ENCODE results near the gene RTBDN. TPM values are rescaled to one million over a fixed set of nuclear protein-coding genes. Genes with fewer than 3 reads are reported as not detected.

RTBDN gene
- total RNA-seq, 1 donor from 2014 or later: not detected

- DNase-seq (ENCODE audit: low read depth in 2 of 2): peak; percentile 95 to 98
Measured at GRCh38 chr19:12782424-12783290, 51.7 kb downstream of the RTBDN start.

- peak in 1 of 2 donors; percentile 97 for DNase-seq (ENCODE audit: low read depth in 2 of 2)
Measured at GRCh38 chr19:12782174-12782423, 52.3 kb downstream of the RTBDN start.

- peak; percentile 67 to 89 for DNase-seq (ENCODE audit: low read depth in 2 of 2)
Measured at GRCh38 chr19:12779162-12779993, 55.0 kb downstream of the RTBDN start.

- DNase-seq (ENCODE audit: low read depth in 2 of 2): no peak
Measured at GRCh38 chr19:12778905-12779161, 55.5 kb downstream of the RTBDN start.

- peak; percentile 88 to 91 for DNase-seq (ENCODE audit: low read depth in 2 of 2)
Measured at GRCh38 chr19:12778017-12778904, 56.1 kb downstream of the RTBDN start.

GRCh38 chr19:12777217-12778016 is 57.0 kb downstream of the RTBDN start:
- peak; percentile 86 to 87 for DNase-seq (ENCODE audit: low read depth in 2 of 2)

Other genes with a start within 250 kb of the RTBDN start
- 5.2 and 6.9 TPM in 2 replicates for gene ZNF490, start 223.8 kb downstream of the RTBDN start, total RNA-seq
- gene ZNF791, start 223.7 kb downstream of the RTBDN start, total RNA-seq: 8.3 and 8.9 TPM in 2 replicates
- 37.0 and 77.2 TPM in 2 replicates for gene MAN2B1, start 167.8 kb downstream of the RTBDN start, total RNA-seq
- 6.3 and 9.1 TPM in 2 replicates for gene WDR83, start 167.8 kb downstream of the RTBDN start, total RNA-seq
- 40.8 and 41.1 TPM in 2 replicates for gene DHPS, start 152.7 kb downstream of the RTBDN start, total RNA-seq
- gene GNG14, start 146.6 kb downstream of the RTBDN start, total RNA-seq: not detected in 2 replicates
- gene FBXW9, start 137.9 kb downstream of the RTBDN start, total RNA-seq: 3.8 and 5.2 TPM in 2 replicates
- gene TNPO2, start 110.6 kb downstream of the RTBDN start, total RNA-seq: 14.4 and 19.4 TPM in 2 replicates
- 124 and 182 TPM in 2 replicates for gene TRIR, start 99.9 kb downstream of the RTBDN start, total RNA-seq
- 67.8 and 73.8 TPM in 2 replicates for gene GET3, start 97.1 kb downstream of the RTBDN start, total RNA-seq
- gene BEST2, start 82.8 kb downstream of the RTBDN start, total RNA-seq: not detected in 2 replicates
- gene HOOK2, start 59.0 kb downstream of the RTBDN start, total RNA-seq: 5.4 and 9.3 TPM in 2 replicates
- gene JUNB, start 43.1 kb downstream of the RTBDN start, total RNA-seq: 59.3 and 124 TPM in 2 replicates
- gene PRDX2, start 32.8 kb downstream of the RTBDN start, total RNA-seq: 185 and 189 TPM in 2 replicates
- gene THSD8, start 32.5 kb downstream of the RTBDN start, total RNA-seq: 0.20 TPM in 1 of 2 replicates, not detected in the other
- gene RNASEH2A, start 28.0 kb downstream of the RTBDN start, total RNA-seq: 7.1 and 9.8 TPM in 2 replicates
- 0.44 and 0.60 TPM in 2 replicates for gene MAST1, start 3.9 kb upstream of the RTBDN start, total RNA-seq
- 22.0 and 23.6 TPM in 2 replicates for gene DNASE2, start 46.9 kb upstream of the RTBDN start, total RNA-seq
- gene KLF1, start 52.6 kb upstream of the RTBDN start, total RNA-seq: not detected in 2 replicates
- 13.7 and 17.3 TPM in 2 replicates for gene GCDH, start 56.6 kb upstream of the RTBDN start, total RNA-seq
- under 0.01 and 0.20 TPM in 2 replicates for gene SYCE2, start 84.7 kb upstream of the RTBDN start, total RNA-seq
- gene FARSA, start 99.1 kb upstream of the RTBDN start, total RNA-seq: 40.8 and 53.6 TPM in 2 replicates
- 1,060 and 1,340 TPM in 2 replicates for gene CALR, start 104.0 kb upstream of the RTBDN start, total RNA-seq
- 36.8 and 60.5 TPM in 2 replicates for gene RAD23A, start 111.3 kb upstream of the RTBDN start, total RNA-seq
- 18.5 and 21.1 TPM in 2 replicates for gene GADD45GIP1, start 122.6 kb upstream of the RTBDN start, total RNA-seq
- under 0.01 and 0.22 TPM in 2 replicates for gene DAND5, start 135.0 kb upstream of the RTBDN start, total RNA-seq
- gene NFIX, start 160.9 kb upstream of the RTBDN start, total RNA-seq: 8.9 and 10.5 TPM in 2 replicates